ENCODE data around the gene CCDC30. TPM values are rescaled to one million over a fixed set of nuclear protein-coding genes. Genes with fewer than 3 reads are reported as not detected.
A peak's percentile ranks its signal among the peaks of the same experiment; 100 is the strongest.
"Not testable (repeated sequence)": the region's sequence is repeated elsewhere in the genome, so short reads cannot be mapped to it uniquely, and the experiment has no call there.

Gene CCDC30
- total and polyA plus RNA-seq, 10 donors, result 0.65 to 11.6 (median 3.7) TPM

- no peak overlapping the region for H3K27ac ChIP-seq
- peaks cover 0 to 35% (median 9%) of the 10 kb centered on the region in 6 donors for H3K36me3 ChIP-seq
- DNase-seq, result no peak
- no peak overlapping the region for H3K4me3 ChIP-seq
- H3K4me1 ChIP-seq, result peaks cover 24 to 44% (median 36%) of the 10 kb centered on the region in 6 donors
- H3K27me3 ChIP-seq (replicated peaks in 1 of 7), result no peaks in the 10 kb centered on the region
- intact Hi-C loops (cut with DNase I; ENCODE audit: low total_unique reads), result loop anchor here (10.0 kb wide), 1 partner anchor 85 kb away; the partner anchor contains the start of genes C1orf50 and P3H1
- TF ChIP-seq CTCF (IDR thresholded peaks at IDR 0.05 in 8 of 11, conservative IDR thresholded peaks at IDR 0.05 in 3 of 11), result no peak
- no peak for TF ChIP-seq POLR2A (IDR thresholded peaks at IDR 0.05)
- TF ChIP-seq POLR2AphosphoS5 (IDR thresholded peaks at IDR 0.05), result no peak
- WGBS, 5 donors, result 44 to 78% (median 60%) methylated on average over 2 of the region's 2 CpGs
- H3K9me3 ChIP-seq, result no peaks in the 10 kb centered on the region
Observed at GRCh38 chr1:42680055-42680454, 217.0 kb downstream of the CCDC30 start.

GRCh38 chr1:42680921-42681683, 218.0 kb downstream of the CCDC30 start:
- Histone ChIP-seq H3K27me3 (replicated peaks in 1 of 7) (no peaks in the 10 kb centered on the region), H3K4me1 (peaks cover 34 to 51% (median 46%) of the 10 kb centered on the region in 6 donors), H3K27ac (peak overlapping the region; percentile 92 to 98 (median 97)), H3K4me3 (peak overlapping the region; percentile 76 to 97 (median 92)), H3K9me3 (no peaks in the 10 kb centered on the region), H3K36me3 (peaks cover 0 to 27% (median 0%) of the 10 kb centered on the region in 6 donors)
- intact Hi-C loops (cut with DNase I; ENCODE audit: low total_unique reads), result loop anchor here (10.0 kb wide), 1 partner anchor 84 kb away; the partner anchor contains the start of genes C1orf50 and P3H1
- TF ChIP-seq CTCF (IDR thresholded peaks at IDR 0.05 in 8 of 11, conservative IDR thresholded peaks at IDR 0.05 in 3 of 11) (no peak), POLR2AphosphoS5 (IDR thresholded peaks at IDR 0.05) (no peak)
- WGBS, 5 donors, result 5 to 7% (median 7%) methylated on average over 18 of the region's 18 CpGs
- no peak for DNase-seq

GRCh38 chr1:42681741-42682483, 218.8 kb downstream of the CCDC30 start, which contains the start of gene YBX1:
Gene YBX1, plus strand, starts transcription at chr1:42682418. Its CDS starts 148 bp downstream, at chr1:42682566.
- 0 to 1% (median 0%) methylated on average over 16 to 54 of the region's 54 CpGs for WGBS, 5 donors
- intact Hi-C loops (cut with DNase I; ENCODE audit: low total_unique reads), result loop anchor here (10.0 kb wide), 1 partner anchor 83 kb away; the partner anchor contains the start of genes C1orf50 and P3H1
- Histone ChIP-seq H3K4me1 (peaks cover 40 to 59% (median 54%) of the 10 kb centered on the region in 6 donors), H3K27me3 (replicated peaks in 1 of 7) (no peaks in the 10 kb centered on the region), H3K9me3 (no peaks in the 10 kb centered on the region), H3K4me3 (peak within 1 kb of the TSS; percentile 76 to 97 (median 92)), H3K36me3 (peaks cover 0 to 19% (median 0%) of the 10 kb centered on the region in 6 donors), H3K27ac (peak within 1 kb of the TSS; percentile 92 to 98 (median 97))
- DNase-seq, result peak; percentile 97
- TF ChIP-seq POLR2AphosphoS5 (IDR thresholded peaks at IDR 0.05), result peak; percentile 93 to 97 (median 96)
- peak; percentile 12 to 81 (median 73) for TF ChIP-seq POLR2A (IDR thresholded peaks at IDR 0.05)
- TF ChIP-seq CTCF (IDR thresholded peaks at IDR 0.05 in 8 of 11, conservative IDR thresholded peaks at IDR 0.05 in 3 of 11), result peak in 4 of 11 experiments; percentile 13 to 41 (median 20)

GRCh38 chr1:42682484-42682738, 219.3 kb downstream of the CCDC30 start:
- intact Hi-C loops (cut with DNase I; ENCODE audit: low total_unique reads), result loop anchor here (10.0 kb wide), 1 partner anchor 82 kb away; the partner anchor contains the start of genes C1orf50 and P3H1
- not testable (repeated sequence) for H3K9me3 ChIP-seq; H3K27me3 ChIP-seq (replicated peaks in 1 of 7); DNase-seq
- peaks cover 40 to 64% (median 59%) of the 10 kb centered on the region in 6 donors for H3K4me1 ChIP-seq
- 0 to 1% (median 0%) methylated on average over 24 to 33 of the region's 33 CpGs; no CpG with 5 or more reads in 2 of the 5 donors for WGBS, 5 donors
- H3K36me3 ChIP-seq, result peaks cover 0 to 19% (median 0%) of the 10 kb centered on the region in 6 donors
- peak overlapping the region; percentile 91 to 98 (median 97) for H3K27ac ChIP-seq
- H3K4me3 ChIP-seq, result peak overlapping the region; percentile 76 to 97 (median 92)
